HG02973 (cell line): Measurements from ENCODE around the gene SH3BGRL3.
"Not testable (repeated sequence)": the region's sequence is repeated elsewhere in the genome, so short reads cannot be mapped to it uniquely, and the experiment has no call there.

Experiments used
- ATAC-seq: cut with Tn5 transposase; IDR thresholded peaks from one replicate; pipeline ENCODE4 v1.9.1; 2021; ENCODE audit warnings: moderate library complexity; ENCODE audit not compliant: unreplicated experiment

SH3BGRL3 gene

GRCh38 chr1:26314501-26314900, 34.6 kb downstream of the SH3BGRL3 start:
- no peak for ATAC-seq

- ATAC-seq = no peak
Measured at GRCh38 chr1:26315874-26316850, 36.3 kb downstream of the SH3BGRL3 start.

- no peak for ATAC-seq
Measured at GRCh38 chr1:26317146-26317545, 37.3 kb downstream of the SH3BGRL3 start.

GRCh38 chr1:26317612-26318337, 37.9 kb downstream of the SH3BGRL3 start, which contains the start of gene CD52:
Gene CD52, plus strand, starts transcription at chr1:26317958. Its CDS starts 60 bp downstream, at chr1:26318018.
- no peak for ATAC-seq

- ATAC-seq = no peak
Measured at GRCh38 chr1:26318338-26319064, 38.6 kb downstream of the SH3BGRL3 start.

GRCh38 chr1:26320896-26321295, 41.0 kb downstream of the SH3BGRL3 start:
- no peak for ATAC-seq

- ATAC-seq = peak; percentile 31
Measured at GRCh38 chr1:26321315-26322041, 41.6 kb downstream of the SH3BGRL3 start.

GRCh38 chr1:26322042-26322331, 42.1 kb downstream of the SH3BGRL3 start:
- ATAC-seq = no peak

GRCh38 chr1:26323382-26323781, 43.5 kb downstream of the SH3BGRL3 start:
- ATAC-seq = no peak

GRCh38 chr1:26324550-26324949, 44.7 kb downstream of the SH3BGRL3 start:
- ATAC-seq = no peak

GRCh38 chr1:26327956-26328362, 48.1 kb downstream of the SH3BGRL3 start:
- ATAC-seq = no peak

- no peak for ATAC-seq
Measured at GRCh38 chr1:26328597-26328996, 48.7 kb downstream of the SH3BGRL3 start.

- not testable (repeated sequence) for ATAC-seq
Measured at GRCh38 chr1:26329380-26329779, 49.5 kb downstream of the SH3BGRL3 start.

- no peak for ATAC-seq
Measured at GRCh38 chr1:26330276-26330675, 50.4 kb downstream of the SH3BGRL3 start.
